H1 (cell line): ENCODE measurements around the gene S100A13. TPM values are rescaled to one million over a fixed set of nuclear protein-coding genes. Genes with fewer than 3 reads are reported as not detected.

Experiments used
- CTCF ChIA-PET: fragments of 300-600 bp; sonication (Branson Sonifier 250); formaldehyde crosslinking; loops from one replicate; lab custom pipeline; 2021; ENCODE audit not compliant: partially characterized antibody; lab: Charles Lee
- POLR2A ChIA-PET: fragments of 300-600 bp; sonication (Branson Sonifier 250); formaldehyde crosslinking; loops from one replicate; lab custom pipeline; 2021; ENCODE audit warnings: inconsistent platforms; ENCODE audit not compliant: partially characterized antibody; lab: Charles Lee
- DNase-seq, 2 experiments: peaks; one replicate each; pipeline versions ENCODE4 v3.0.0 to v3.0.0-alpha.2; 2010 to 2022; ENCODE audit warnings: low spot score in 2 of 2, low read depth in 1 of 2, mixed read lengths in 1 of 2
- FAIRE-seq: peaks from 2 replicates; lab custom pipeline; 2011; peaks lifted over from hg19 to GRCh38; lab: Jason Lieb, UNC
- H2AFZ ChIP-seq: 2 replicates; pipeline ENCODE4 v1.8.1; 2012; ENCODE audit warnings: low read length, inconsistent platforms
- H2AK5ac ChIP-seq: 2 replicates; pipeline ENCODE4 v1.6.1; 2013; ENCODE audit warnings: low read depth, low read length
- H2BK120ac ChIP-seq: replicated peaks from 2 replicates; pipeline ENCODE3; 2013; ENCODE audit warnings: low read depth, low read length, inconsistent platforms
- H2BK12ac ChIP-seq: 2 replicates; pipeline ENCODE4 v1.6.1; 2013; ENCODE audit warnings: low read depth, low read length
- H2BK15ac ChIP-seq: 2 replicates; pipeline ENCODE4 v1.6.1; 2013; ENCODE audit warnings: low read length
- H2BK20ac ChIP-seq: 2 replicates; pipeline ENCODE4 v1.6.1; 2013; ENCODE audit warnings: low read length
- H2BK5ac ChIP-seq: 2 replicates; pipeline ENCODE4 v1.6.1; 2013; ENCODE audit warnings: low read depth, low read length
- H3K14ac ChIP-seq: 2 replicates; pipeline ENCODE4 v1.6.1; 2013; ENCODE audit warnings: inconsistent platforms; ENCODE audit not compliant: insufficient read length
- H3K18ac ChIP-seq: 2 replicates; pipeline ENCODE4 v1.6.1; 2013; ENCODE audit warnings: low read length; ENCODE audit errors: extremely low read depth
- H3K23ac ChIP-seq: 2 replicates; pipeline ENCODE4 v1.6.1; 2013; ENCODE audit warnings: inconsistent platforms; ENCODE audit not compliant: insufficient read length
- H3K23me2 ChIP-seq: 2 replicates; pipeline ENCODE4 v1.6.1; 2013; ENCODE audit warnings: low read depth, low read length
- H3K27ac ChIP-seq: 2 replicates; pipeline ENCODE4 v1.6.1; 2011; ENCODE audit warnings: low read depth, low read length, inconsistent platforms
- H3K27me3 ChIP-seq, 4 experiments: replicated peaks in 1 of 4; 1 replicate in 1 of 4; 2 replicates in 3 of 4; pipeline versions ENCODE4 v1.6.1 to v1.8.1; 2011 to 2013; ENCODE audit warnings: low read length in 3 of 4, mild to moderate bottlenecking in 3 of 4, inconsistent platforms in 2 of 4, mixed read lengths in 2 of 4, moderate library complexity in 1 of 4; ENCODE audit not compliant: control insufficient read depth in 3 of 4, insufficient read depth in 3 of 4; ENCODE audit errors: extremely low read depth in 1 of 4
- H3K36me3 ChIP-seq, 4 experiments: 2 replicates each; pipeline versions ENCODE4 v1.6.1 to v1.8.1; 2011 to 2013; ENCODE audit warnings: mild to moderate bottlenecking in 4 of 4, low read length in 3 of 4, moderate library complexity in 2 of 4, control low read depth in 1 of 4, inconsistent platforms in 1 of 4; ENCODE audit not compliant: insufficient read depth in 4 of 4, control insufficient read depth in 2 of 4
- H3K4ac ChIP-seq: replicated peaks from 2 replicates; pipeline ENCODE3; 2013; ENCODE audit warnings: low read length, low read depth, mixed read lengths, inconsistent platforms; ENCODE audit not compliant: insufficient read length
- H3K4me1 ChIP-seq, 4 experiments: replicated peaks in 1 of 4; 1 replicate in 1 of 4; 2 replicates in 3 of 4; pipeline versions ENCODE4 v1.6.1 to v1.8.1; 2011 to 2013; ENCODE audit warnings: low read length in 3 of 4, inconsistent platforms in 2 of 4, mixed read lengths in 1 of 4; ENCODE audit not compliant: insufficient read depth in 4 of 4, control insufficient read depth in 3 of 4
- H3K4me2 ChIP-seq, 2 experiments: 2 replicates each; pipeline versions ENCODE4 v1.6.1 to v1.8.1; 2011 to 2013; ENCODE audit warnings: low read depth in 2 of 2, low read length in 2 of 2, control low read depth in 1 of 2, inconsistent platforms in 1 of 2, mild to moderate bottlenecking in 1 of 2; ENCODE audit not compliant: insufficient read depth in 1 of 2
- H3K4me3 ChIP-seq, 4 experiments: fragments of 200-600, 300-600 bp in 1 of 4; sonication (generic), shearing (Covaris generic), sonication (Bioruptor Twin) in 1 of 4; 2 replicates each; pipeline versions ENCODE4 v1.5.1 to v1.8.1; 2011 to 2016; ENCODE audit warnings: low read length in 4 of 4, low read depth in 3 of 4, control low read depth in 2 of 4, inconsistent platforms in 2 of 4, mild to moderate bottlenecking in 2 of 4, mixed read lengths in 1 of 4, moderate library complexity in 1 of 4; ENCODE audit not compliant: insufficient read depth in 2 of 4; ENCODE audit errors: extremely low read depth in 1 of 4
- H3K56ac ChIP-seq: replicated peaks from 2 replicates; pipeline ENCODE3; 2013; ENCODE audit warnings: low read depth, mild to moderate bottlenecking, mixed read lengths, low read length, inconsistent platforms; ENCODE audit not compliant: insufficient read length
- H3K79me1 ChIP-seq: 2 replicates; pipeline ENCODE4 v1.6.1; 2013; ENCODE audit warnings: low read depth, low read length, control low read depth
- H3K79me2 ChIP-seq, 2 experiments: 2 replicates each; pipeline versions ENCODE4 v1.6.1 to v1.8.1; 2012 to 2013; ENCODE audit warnings: low read length in 2 of 2, mild to moderate bottlenecking in 2 of 2, inconsistent platforms in 1 of 2; ENCODE audit not compliant: insufficient read depth in 2 of 2, control insufficient read depth in 1 of 2
- H3K9ac ChIP-seq, 4 experiments: replicated peaks in 1 of 4; 1 replicate in 1 of 4; 2 replicates in 3 of 4; pipeline versions ENCODE4 v1.6.1 to v1.8.1; 2011 to 2013; ENCODE audit warnings: low read depth in 3 of 4, low read length in 3 of 4, control low read depth in 2 of 4, mild to moderate bottlenecking in 2 of 4, moderate library complexity in 2 of 4, inconsistent platforms in 1 of 4; ENCODE audit errors: extremely low read depth in 1 of 4
- H3K9me3 ChIP-seq, 2 experiments: 2 replicates each; pipeline versions ENCODE4 v1.6.1 to v1.8.1; 2012 to 2013; ENCODE audit warnings: mild to moderate bottlenecking in 2 of 2, moderate library complexity in 2 of 2, control low read depth in 1 of 2, inconsistent platforms in 1 of 2, low read depth in 1 of 2, low read length in 1 of 2, mixed read lengths in 1 of 2; ENCODE audit not compliant: insufficient read depth in 2 of 2
- H4K20me1 ChIP-seq, 2 experiments: replicated peaks in 1 of 2; 2 replicates each; pipeline versions ENCODE3 to v1.8.1; 2011 to 2013; ENCODE audit warnings: inconsistent platforms in 2 of 2, low read length in 2 of 2, mild to moderate bottlenecking in 1 of 2; ENCODE audit not compliant: insufficient read depth in 2 of 2, control insufficient read depth in 1 of 2
- H4K5ac ChIP-seq: 2 replicates; pipeline ENCODE4 v1.6.1; 2013; ENCODE audit warnings: low read length, low read depth, mixed read lengths, inconsistent platforms; ENCODE audit not compliant: insufficient read length
- H4K8ac ChIP-seq: 2 replicates; pipeline ENCODE4 v1.8.0; 2013; ENCODE audit warnings: mild to moderate bottlenecking, moderate library complexity, low read length, inconsistent platforms; ENCODE audit not compliant: insufficient read depth; ENCODE audit errors: extremely low read depth
- H4K91ac ChIP-seq: replicated peaks from 2 replicates; pipeline ENCODE3; 2013; ENCODE audit warnings: low read length, mixed read lengths, inconsistent platforms; ENCODE audit not compliant: insufficient read length
- CREB1 ChIP-seq: IDR thresholded peaks from 2 replicates; pipeline ENCODE4 v1.6.1; 2012; ENCODE audit warnings: inconsistent platforms
- CTBP2 ChIP-seq: IDR thresholded peaks from 2 replicates; pipeline ENCODE4 v1.7.0; 2011; ENCODE audit warnings: borderline replicate concordance, mild to moderate bottlenecking, moderate library complexity, mixed read lengths, low read length; ENCODE audit not compliant: insufficient read depth, insufficient read length
- EP300 ChIP-seq, 2 experiments: IDR thresholded peaks; 1 replicate in 1 of 2; 2 replicates in 1 of 2; pipeline ENCODE4 v1.6.1; 2011 to 2012; ENCODE audit warnings: low read depth in 2 of 2, low read length in 2 of 2, mild to moderate bottlenecking in 2 of 2, borderline replicate concordance in 1 of 2, inconsistent platforms in 1 of 2, moderate library complexity in 1 of 2
- EZH2 ChIP-seq: fragments of 200-600 bp; sonication (generic); IDR thresholded peaks from 2 replicates; pipeline ENCODE4 v1.7.1; 2012; ENCODE audit warnings: low read depth, mild to moderate bottlenecking, moderate library complexity, low read length, inconsistent platforms; ENCODE audit not compliant: severe bottlenecking
- FOSL1 ChIP-seq: IDR thresholded peaks from 2 replicates; pipeline ENCODE4 v1.6.1; 2011; ENCODE audit warnings: mild to moderate bottlenecking, low read depth, low read length, moderate library complexity; ENCODE audit not compliant: insufficient read depth
- HDAC6 ChIP-seq: IDR thresholded peaks from one replicate; pipeline ENCODE4 v1.7.1; 2012; ENCODE audit warnings: low read depth, mild to moderate bottlenecking, inconsistent platforms, low read length, moderate library complexity
- SP2 ChIP-seq: IDR thresholded peaks from 2 replicates; pipeline ENCODE4 v1.6.1; 2012; ENCODE audit warnings: mild to moderate bottlenecking, low read length, inconsistent platforms
- WGBS, 2 experiments: shearing (Covaris generic) in 1 of 2; methylation state at CpG; one replicate each; pipeline versions ENCODE4 v1.1.6 to v1.1.7; 2013 to 2015; ENCODE audit warnings: low lambda C conversion rate in 2 of 2, mixed read lengths in 2 of 2, inconsistent platforms in 1 of 2, low coverage in 1 of 2, missing lambda C conversion rate in 1 of 2; ENCODE audit not compliant: insufficient replicate concordance in 2 of 2, insufficient coverage in 1 of 2, insufficient read length in 1 of 2; ENCODE audit errors: extremely low coverage in 1 of 2, missing lambda C conversion rate in 1 of 2; 5-methylcytosine and 5-hydroxymethylcytosine counted together
- polyA plus RNA-seq, 7 experiments: library from polyadenylated mRNA; depleted of rRNA in 3 of 7; stranded (reverse) in 5 of 7; unstranded in 2 of 7; fragments of >200 nt in 5 of 7; fragments of 200-250 nt in 2 of 7; gene quantifications; 1 replicate in 5 of 7; 2 replicates in 1 of 7; 4 replicates in 1 of 7; pipeline versions ENCODE4 v1.2.1 to v1.2.3, GENCODE V29; 2011 to 2013; ENCODE audit warnings: missing spikeins in 2 of 7, mixed read lengths in 2 of 7
- total RNA-seq: library from RNA; stranded (reverse); fragmentation: NEBNext Ultra II Directional; extraction: Animal tissue kit (Norgen Biotek cat#: 25700); gene quantifications from 2 replicates; pipeline ENCODE4 v1.2.1, GENCODE V29; 2021

Gene S100A13
- total and polyA plus RNA-seq, 2 of the 8 experiments (the other 6 are each of a cell fraction or from before 2014, with no cell fraction given), result 63.6 to 127 TPM

DNA sequence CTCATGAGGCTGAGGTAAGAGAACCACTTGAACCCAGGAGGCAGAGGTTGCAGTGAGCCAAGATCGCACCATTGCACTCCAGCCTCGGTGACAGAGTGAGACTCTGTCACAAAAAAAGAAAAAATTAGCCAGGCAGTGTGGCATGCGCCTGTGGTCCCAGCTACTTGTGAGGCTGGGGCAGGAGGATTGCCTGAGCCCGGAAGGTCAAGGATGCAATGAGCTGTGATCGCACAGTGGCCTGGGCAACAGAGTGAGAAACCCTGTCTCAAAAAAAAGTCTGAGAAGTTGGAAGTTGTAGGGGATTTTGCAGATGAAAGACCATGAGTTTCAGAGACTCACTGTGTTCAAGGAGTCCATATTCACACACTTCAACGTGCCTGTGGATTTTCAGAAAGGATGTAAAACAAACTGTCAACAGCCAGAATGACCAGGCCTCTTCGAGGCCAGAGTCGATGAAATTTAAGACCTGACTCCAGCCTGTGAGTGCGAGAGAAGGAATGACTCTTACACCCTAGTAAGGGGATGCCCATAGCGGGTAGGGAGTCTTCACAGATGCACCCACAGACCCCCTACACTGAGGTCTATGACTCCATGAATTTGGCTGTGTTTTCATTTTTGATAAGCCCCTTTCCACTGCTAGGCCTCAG, 2.2 kb downstream of the S100A13 start:
- POLR2A ChIA-PET, result interaction anchor here (1.1 to 15.6 kb wide), 7 partner anchors 9 to 35 kb away, joined by 3 to 261 read pairs (median 10); partner anchors contain the start of genes CHTOP, S100A14, S100A16 and SNAPIN
- no peak overlapping the region for H3K4me3 ChIP-seq
- 96% methylated on average over 10 of the region's 10 CpGs; no CpG with 5 or more reads in 1 of the 2 experiments for WGBS, 2 experiments

More for the DNA sequence above, 2.2 kb downstream of the S100A13 start:
- FAIRE-seq, result no peak
- CTCF ChIA-PET, result interaction anchor here (0.6 to 10.2 kb wide), 4 partner anchors 8 to 145 kb away, joined by 5 to 115 read pairs (median 88); partner anchors contain the start of genes S100A14 and S100A6
- Histone ChIP-seq H4K91ac (no peak overlapping the region), H3K23me2 (peaks cover 7% of the 10 kb centered on the region), H2BK12ac (0 out of 2 replicates have a peak overlapping the region, but pooled peaks have one; percentile 17), H2BK15ac (no peak overlapping the region), H3K23ac (no peak overlapping the region), H3K27ac (no peak overlapping the region), H3K27me3 (no peaks in the 10 kb centered on the region), H2AK5ac (no peak overlapping the region), H3K4me2 (no peak overlapping the region), H2AFZ (no peak overlapping the region), H3K9me3 (no peaks in the 10 kb centered on the region), H4K5ac (no peak overlapping the region), H3K79me1 (no peaks in the 10 kb centered on the region), H3K36me3 (peaks cover 0 to 4% (median 1%) of the 10 kb centered on the region in 4 experiments; a peak in 3 of 8 replicates), H3K79me2 (no peaks in the 10 kb centered on the region), H3K4me1 (peaks cover 0 to 13% (median 7%) of the 10 kb centered on the region in 4 experiments; a peak in 6 of 7 replicates), H3K18ac (no peak overlapping the region), H4K20me1 (no peaks in the 10 kb centered on the region), H3K56ac (no peak overlapping the region), H2BK20ac (no peak overlapping the region), H4K8ac (no peak overlapping the region), H2BK120ac (no peak overlapping the region), H3K9ac (no peak overlapping the region), H2BK5ac (no peak overlapping the region), H3K14ac (no peak overlapping the region), H3K4ac (no peak overlapping the region)
- no peak for DNase-seq
- TF ChIP-seq EP300 (IDR thresholded peaks at IDR 0.05; ENCODE audit: borderline replicate concordance in 1 of 2, low read depth in 2 of 2, low read length in 2 of 2) (no peak), CTBP2 (no peak), FOSL1 (no peak), EZH2 (no peak), CREB1 (no peak), SP2 (no peak), HDAC6 (no peak)
